ENCODE measurements around the gene ANKRD22.

DNA sequence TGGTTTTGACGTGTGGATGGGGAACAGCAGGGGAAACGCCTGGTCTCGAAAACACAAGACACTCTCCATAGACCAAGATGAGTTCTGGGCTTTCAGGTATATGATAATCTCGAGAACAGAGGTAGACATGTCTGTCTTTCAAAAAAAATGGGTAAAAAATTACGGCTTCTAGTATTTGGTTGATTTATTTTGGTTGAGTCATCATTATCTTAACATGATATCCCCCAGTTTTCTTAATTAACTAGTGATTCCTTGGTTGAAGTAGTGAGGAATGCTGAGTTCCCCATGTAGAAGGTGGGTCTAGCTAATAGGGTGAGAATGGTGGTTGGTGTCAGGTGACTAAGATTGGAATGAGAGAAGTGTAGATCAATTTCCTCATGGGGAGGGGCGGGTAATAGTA is 38.4 kb downstream of the ANKRD22 start:
- TF ChIP-seq, protein P1, sequence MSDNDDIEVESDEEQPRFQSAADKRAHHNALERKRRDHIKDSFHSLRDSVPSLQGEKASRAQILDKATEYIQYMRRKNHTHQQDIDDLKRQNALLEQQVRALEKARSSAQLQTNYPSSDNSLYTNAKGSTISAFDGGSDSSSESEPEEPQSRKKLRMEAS (IDR thresholded peaks at IDR 0.05): no peak
- TF ChIP-seq, protein P2, sequence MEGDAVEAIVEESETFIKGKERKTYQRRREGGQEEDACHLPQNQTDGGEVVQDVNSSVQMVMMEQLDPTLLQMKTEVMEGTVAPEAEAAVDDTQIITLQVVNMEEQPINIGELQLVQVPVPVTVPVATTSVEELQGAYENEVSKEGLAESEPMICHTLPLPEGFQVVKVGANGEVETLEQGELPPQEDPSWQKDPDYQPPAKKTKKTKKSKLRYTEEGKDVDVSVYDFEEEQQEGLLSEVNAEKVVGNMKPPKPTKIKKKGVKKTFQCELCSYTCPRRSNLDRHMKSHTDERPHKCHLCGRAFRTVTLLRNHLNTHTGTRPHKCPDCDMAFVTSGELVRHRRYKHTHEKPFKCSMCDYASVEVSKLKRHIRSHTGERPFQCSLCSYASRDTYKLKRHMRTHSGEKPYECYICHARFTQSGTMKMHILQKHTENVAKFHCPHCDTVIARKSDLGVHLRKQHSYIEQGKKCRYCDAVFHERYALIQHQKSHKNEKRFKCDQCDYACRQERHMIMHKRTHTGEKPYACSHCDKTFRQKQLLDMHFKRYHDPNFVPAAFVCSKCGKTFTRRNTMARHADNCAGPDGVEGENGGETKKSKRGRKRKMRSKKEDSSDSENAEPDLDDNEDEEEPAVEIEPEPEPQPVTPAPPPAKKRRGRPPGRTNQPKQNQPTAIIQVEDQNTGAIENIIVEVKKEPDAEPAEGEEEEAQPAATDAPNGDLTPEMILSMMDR (IDR thresholded peaks at IDR 0.05; ENCODE audit: control extremely low read depth in 1 of 3, insufficient read depth in 1 of 3, low read depth in 1 of 3, low read length in 3 of 3): no peak
- no peak for TF ChIP-seq SIN3A (conservative IDR thresholded peaks at IDR 0.05 in 1 of 2, IDR thresholded peaks at IDR 0.05 in 1 of 2; ENCODE audit: low read depth in 1 of 2, low read length in 2 of 2)
- no peak for TF ChIP-seq RAD21 (IDR thresholded peaks at IDR 0.05 in 1 of 2, conservative IDR thresholded peaks at IDR 0.05 in 1 of 2; ENCODE audit: low read depth in 2 of 2, low read length in 2 of 2)
- TF ChIP-seq EP300 (IDR thresholded peaks at IDR 0.05; ENCODE audit: borderline replicate concordance in 1 of 2, low read depth in 2 of 2, low read length in 2 of 2): no peak
- TF ChIP-seq TAF1 (IDR thresholded peaks at IDR 0.05; ENCODE audit: low read depth, low read length): no peak
- TF ChIP-seq POLR2A (IDR thresholded peaks at IDR 0.05; ENCODE audit: control extremely low read depth in 1 of 2, low read depth in 2 of 2, low read length in 2 of 2): no peak
- TF ChIP-seq KDM1A (IDR thresholded peaks at IDR 0.05; ENCODE audit: borderline replicate concordance, low read length): no peak
- TF ChIP-seq, protein P3, sequence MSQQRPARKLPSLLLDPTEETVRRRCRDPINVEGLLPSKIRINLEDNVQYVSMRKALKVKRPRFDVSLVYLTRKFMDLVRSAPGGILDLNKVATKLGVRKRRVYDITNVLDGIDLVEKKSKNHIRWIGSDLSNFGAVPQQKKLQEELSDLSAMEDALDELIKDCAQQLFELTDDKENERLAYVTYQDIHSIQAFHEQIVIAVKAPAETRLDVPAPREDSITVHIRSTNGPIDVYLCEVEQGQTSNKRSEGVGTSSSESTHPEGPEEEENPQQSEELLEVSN (IDR thresholded peaks at IDR 0.05): no peak
- TF ChIP-seq, protein P4, sequence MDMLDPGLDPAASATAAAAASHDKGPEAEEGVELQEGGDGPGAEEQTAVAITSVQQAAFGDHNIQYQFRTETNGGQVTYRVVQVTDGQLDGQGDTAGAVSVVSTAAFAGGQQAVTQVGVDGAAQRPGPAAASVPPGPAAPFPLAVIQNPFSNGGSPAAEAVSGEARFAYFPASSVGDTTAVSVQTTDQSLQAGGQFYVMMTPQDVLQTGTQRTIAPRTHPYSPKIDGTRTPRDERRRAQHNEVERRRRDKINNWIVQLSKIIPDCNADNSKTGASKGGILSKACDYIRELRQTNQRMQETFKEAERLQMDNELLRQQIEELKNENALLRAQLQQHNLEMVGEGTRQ (IDR thresholded peaks at IDR 0.05; ENCODE audit: low read length): no peak
